ENCODE data around the gene PRR5L.

The PRR5L gene

DNA sequence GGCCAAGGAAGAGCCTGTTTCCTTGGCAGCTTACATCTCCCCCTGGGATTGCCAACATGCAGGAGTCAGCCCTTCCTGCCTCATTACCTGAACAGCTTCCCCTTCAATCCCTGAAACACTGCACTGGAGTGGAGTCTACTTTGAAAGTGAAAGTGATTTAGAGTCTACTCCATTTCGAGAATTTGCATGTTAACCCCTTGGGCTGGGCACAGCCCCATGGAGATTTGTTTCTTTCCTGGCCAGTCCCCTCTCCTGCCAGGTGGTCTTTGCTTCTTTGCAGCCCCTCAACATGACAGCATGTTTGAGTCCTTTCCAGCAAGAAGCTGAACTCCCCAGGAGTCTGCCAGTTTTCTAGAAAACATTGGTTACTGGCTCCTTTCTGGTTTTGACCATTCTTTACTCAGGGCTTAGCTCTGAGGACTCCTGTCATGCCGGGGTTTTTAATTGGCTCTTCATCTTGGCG lies 154.1 kb downstream of the PRR5L start:
- H3K27ac ChIP-seq = peak overlapping the region in 5 of 21 experiments; percentile 1 to 56 (median 47)
- no peak overlapping the region for H3K4me3 ChIP-seq

GRCh38 chr11:36451045-36451444 lies 155.0 kb downstream of the PRR5L start:
- Histone ChIP-seq H3K27ac (peak overlapping the region in 2 of 21 experiments; percentile 27 to 47), H3K4me3 (no peak overlapping the region)

DNA sequence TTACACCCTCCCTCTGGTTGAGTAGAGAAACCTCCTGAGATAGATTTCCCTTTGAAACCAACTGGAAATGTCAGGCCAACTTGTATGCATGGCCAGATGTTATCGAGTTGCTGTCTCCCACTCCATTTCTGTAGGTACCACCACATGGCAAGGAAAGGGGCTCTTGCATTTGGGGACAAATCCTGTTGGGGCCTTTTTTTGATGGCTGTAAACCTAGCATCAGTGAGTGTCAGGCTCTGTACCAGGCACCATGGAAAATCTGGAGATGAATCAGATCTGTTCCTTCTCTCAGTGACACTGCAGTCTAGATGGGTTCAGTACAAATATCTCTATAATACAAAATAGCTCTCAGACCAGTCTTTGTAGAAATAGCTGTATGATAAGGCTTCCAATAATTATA lies 155.6 kb downstream of the PRR5L start:
- Histone ChIP-seq H3K27ac (peak overlapping the region in 4 of 21 experiments; percentile 47 to 62 (median 54)), H3K4me3 (no peak overlapping the region)

GRCh38 chr11:36452236-36452940 lies 156.3 kb downstream of the PRR5L start:
- Histone ChIP-seq H3K4me3 (no peak overlapping the region), H3K27ac (peak overlapping the region in 8 of 21 experiments; percentile 0 to 62 (median 46))

DNA sequence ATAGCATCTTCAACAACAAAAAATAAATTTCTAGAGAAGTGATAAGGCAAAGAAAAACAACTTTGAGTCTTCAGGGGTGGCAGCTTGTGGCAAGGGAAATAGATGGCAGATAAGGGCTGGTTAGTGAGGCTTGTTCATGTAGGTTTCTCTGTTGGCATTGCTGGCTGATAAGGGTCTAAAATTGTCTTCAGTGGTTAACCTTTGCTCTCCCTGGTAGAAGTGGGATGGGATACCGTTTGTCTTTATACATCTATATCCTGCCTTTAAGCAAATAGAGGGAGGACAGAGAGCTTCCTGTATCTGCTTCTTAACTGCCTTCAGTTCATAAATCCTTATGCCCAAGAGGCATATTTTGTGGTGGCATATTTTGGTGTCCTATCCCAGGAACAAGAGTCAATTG lies 156.9 kb downstream of the PRR5L start:
- Histone ChIP-seq H3K27ac (peak overlapping the region in 7 of 21 experiments; percentile 0 to 62 (median 47)), H3K4me3 (no peak overlapping the region)

GRCh38 chr11:36453678-36454077 lies 157.6 kb downstream of the PRR5L start:
- Histone ChIP-seq H3K4me3 (no peak overlapping the region), H3K27ac (peak overlapping the region in 3 of 21 experiments; percentile 47 to 62 (median 52))

GRCh38 chr11:36454551-36454940 lies 158.5 kb downstream of the PRR5L start:
- peak overlapping the region in 11 of 21 experiments; percentile 35 to 84 (median 76) for H3K27ac ChIP-seq

DNA sequence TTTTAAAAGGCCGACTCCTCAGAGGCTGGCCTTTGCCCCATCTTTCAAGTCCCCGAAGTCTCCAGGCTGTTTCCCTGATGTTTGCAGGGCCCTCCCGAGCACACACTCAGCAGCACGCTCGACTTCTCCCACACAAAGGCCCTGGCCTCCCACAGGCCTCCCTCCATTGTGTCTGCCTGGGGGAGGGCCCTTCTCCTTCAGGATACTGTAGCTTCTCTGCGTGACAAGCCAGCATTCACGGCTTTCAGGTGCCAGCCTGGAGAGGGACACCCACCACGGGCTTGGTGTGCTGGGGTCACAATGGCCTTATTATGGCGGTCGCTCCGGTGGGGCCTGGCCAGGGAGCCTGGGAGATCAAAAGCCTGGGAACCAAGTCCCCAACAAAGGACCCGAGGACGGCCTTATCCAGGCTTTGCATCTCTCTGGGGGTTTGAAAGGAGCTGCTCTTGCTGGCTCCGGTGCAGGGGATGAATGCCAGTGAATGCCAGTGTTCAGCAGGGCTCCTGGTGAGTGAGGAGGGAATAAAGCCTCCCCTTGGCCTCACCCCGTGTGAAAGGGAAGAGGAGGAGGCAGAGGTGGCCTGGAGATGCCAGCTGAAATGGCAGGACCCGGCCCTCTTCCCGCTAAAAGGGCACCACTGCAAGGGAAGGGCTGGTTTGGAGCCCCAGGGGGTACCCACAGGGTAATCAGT lies 159.0 kb downstream of the PRR5L start:
- H3K4me3 ChIP-seq = no peak overlapping the region
- H3K27ac ChIP-seq = peak overlapping the region in 20 of 21 experiments; percentile 31 to 84 (median 68)

More at GRCh38 chr11:36454551-36454940, 158.5 kb downstream of the PRR5L start:
- H3K4me3 ChIP-seq = no peak overlapping the region

- Histone ChIP-seq H3K27ac (peak overlapping the region in 20 of 21 experiments; percentile 35 to 84 (median 70)), H3K4me3 (no peak overlapping the region)
These were observed 159.6 kb downstream of the PRR5L start for GRCh38 chr11:36455658-36456111.

DNA sequence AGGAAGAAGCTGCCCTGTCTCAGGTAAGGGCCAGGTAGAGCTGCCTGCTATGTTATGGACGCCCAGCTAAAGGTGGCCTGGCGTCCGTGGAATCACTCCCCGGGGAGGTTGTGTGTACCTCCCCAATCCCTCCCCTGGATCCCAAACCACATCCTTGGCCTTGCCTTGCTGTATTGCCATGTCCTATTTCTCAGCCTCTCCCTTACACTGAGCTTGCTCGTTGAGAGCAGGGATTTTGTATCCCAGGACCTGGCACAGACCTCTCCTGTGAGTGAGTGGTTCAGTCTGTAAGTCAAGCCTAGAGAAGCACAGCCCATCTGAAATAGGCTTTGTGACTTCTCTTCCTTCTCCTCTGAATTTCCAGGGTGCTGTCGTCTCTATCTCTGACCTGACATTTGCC lies 160.1 kb downstream of the PRR5L start:
- Histone ChIP-seq H3K27ac (peak overlapping the region in 20 of 21 experiments; percentile 35 to 84 (median 70)), H3K4me3 (no peak overlapping the region)

- Histone ChIP-seq H3K27ac (no peak overlapping the region), H3K4me3 (no peak overlapping the region)
These were observed 162.2 kb downstream of the PRR5L start for GRCh38 chr11:36458129-36458915.

GRCh38 chr11:36459046-36459445 lies 163.0 kb downstream of the PRR5L start:
- H3K4me3 ChIP-seq = no peak overlapping the region
- no peak overlapping the region for H3K27ac ChIP-seq

GRCh38 chr11:36460220-36460619 lies 164.1 kb downstream of the PRR5L start:
- Histone ChIP-seq H3K27ac (no peak overlapping the region), H3K4me3 (no peak overlapping the region)

DNA sequence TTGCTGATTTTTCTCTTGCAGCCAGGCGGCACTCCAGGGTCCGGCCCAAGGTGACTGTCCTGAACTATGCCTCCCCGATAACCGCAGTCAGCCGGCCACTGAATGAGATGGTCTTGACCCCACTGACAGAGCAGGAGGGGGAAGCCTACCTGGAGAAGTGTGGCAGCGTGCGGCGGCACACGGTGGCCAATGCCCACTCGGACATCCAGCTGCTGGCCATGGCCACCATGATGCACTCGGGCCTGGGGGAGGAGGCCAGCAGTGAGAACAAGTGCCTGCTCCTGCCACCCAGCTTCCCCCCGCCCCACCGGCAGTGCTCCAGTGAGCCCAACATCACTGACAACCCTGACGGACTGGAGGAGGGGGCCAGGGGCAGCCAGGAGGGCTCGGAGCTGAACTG lies 166.2 kb downstream of the PRR5L start:
- H3K27ac ChIP-seq = no peak overlapping the region
- no peak overlapping the region for H3K4me3 ChIP-seq

- Histone ChIP-seq H3K27ac (no peak overlapping the region), H3K4me3 (no peak overlapping the region)
These were observed 167.7 kb downstream of the PRR5L start for GRCh38 chr11:36463781-36464180.

GRCh38 chr11:36464720-36465119 lies 168.6 kb downstream of the PRR5L start:
- H3K4me3 ChIP-seq = no peak overlapping the region
- no peak overlapping the region for H3K27ac ChIP-seq

DNA sequence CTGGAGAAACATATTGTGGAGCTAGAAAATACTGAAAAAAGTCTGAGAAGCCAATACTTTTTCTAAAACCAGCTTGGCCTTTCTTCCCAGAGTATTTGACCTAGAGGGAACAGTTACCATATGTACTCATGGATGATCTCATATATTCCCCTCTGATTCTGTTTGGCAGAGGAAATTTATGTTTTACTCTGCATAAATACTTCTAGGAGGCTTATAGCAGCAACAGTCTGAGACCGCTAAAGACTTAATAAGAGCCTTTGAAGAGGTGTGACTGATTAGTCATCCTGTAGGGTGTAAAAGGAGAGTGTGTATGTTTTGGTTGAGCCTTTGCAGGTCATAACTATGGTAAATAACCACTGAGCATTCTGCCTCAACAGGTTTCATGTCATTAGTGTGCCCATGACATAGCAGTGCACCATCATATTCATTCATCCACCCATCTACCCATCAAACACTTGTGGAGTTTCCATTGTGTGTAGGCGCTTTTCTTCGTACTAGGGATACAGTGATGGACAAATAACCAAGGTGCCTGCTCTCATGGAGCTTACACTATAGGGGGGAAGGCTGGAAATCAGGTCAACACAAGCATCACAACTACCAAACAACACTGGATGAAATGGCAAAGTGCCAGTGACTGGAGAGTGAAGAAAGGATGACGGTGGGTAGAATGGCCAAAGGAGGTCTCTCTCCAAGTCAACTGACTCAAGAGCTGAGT lies 169.5 kb downstream of the PRR5L start:
- Histone ChIP-seq H3K4me3 (no peak overlapping the region), H3K27ac (no peak overlapping the region)

GRCh38 chr11:36467012-36467411 lies 170.9 kb downstream of the PRR5L start:
- H3K4me3 ChIP-seq = no peak overlapping the region
- H3K27ac ChIP-seq = peak overlapping the region in 1 of 21 experiments; percentile 54

GRCh38 chr11:36467916-36468315 lies 171.8 kb downstream of the PRR5L start:
- H3K4me3 ChIP-seq = no peak overlapping the region
- H3K27ac ChIP-seq = peak overlapping the region in 1 of 21 experiments; percentile 54
